GM18499 (cell line): ENCODE results near the gene SH3BGRL.

Experiments
- ATAC-seq: cut with Tn5 transposase; IDR thresholded peaks from one replicate; pipeline ENCODE4 v1.9.1; 2021; ENCODE audit warnings: moderate number of reproducible peaks; ENCODE audit not compliant: insufficient read depth, unreplicated experiment

SH3BGRL gene

GRCh38 chrX:81201671-81202455, at the start of gene SH3BGRL, which contains the start of gene HMGN5:
Gene SH3BGRL (plus strand): TSS chrX:81202102. CDS start chrX:81202201, 99 bp downstream.
Gene HMGN5 (minus strand): TSS chrX:81201913. CDS start chrX:81121549, 80,364 bp downstream.
- ATAC-seq: peak; percentile 81

GRCh38 chrX:81168391-81168790, 33.5 kb upstream of the SH3BGRL start:
- ATAC-seq: no peak

- peak; percentile 70 for ATAC-seq
Observed at GRCh38 chrX:81174286-81174685, 27.6 kb upstream of the SH3BGRL start.

GRCh38 chrX:81195259-81195658, 6.6 kb upstream of the SH3BGRL start:
- ATAC-seq: no peak

GRCh38 chrX:81195712-81196111, 6.2 kb upstream of the SH3BGRL start:
- peak; percentile 91 for ATAC-seq

- ATAC-seq: no peak
Observed at GRCh38 chrX:81201071-81201470, 831 bp upstream of the SH3BGRL start.

GRCh38 chrX:81202456-81202819, 536 bp downstream of the SH3BGRL start:
- no peak for ATAC-seq

GRCh38 chrX:81202943-81203342, 1.0 kb downstream of the SH3BGRL start:
- no peak for ATAC-seq

GRCh38 chrX:81205551-81205950, 3.6 kb downstream of the SH3BGRL start:
- ATAC-seq: no peak

- no peak for ATAC-seq
Observed at GRCh38 chrX:81206476-81206875, 4.6 kb downstream of the SH3BGRL start.

- no peak for ATAC-seq
Observed at GRCh38 chrX:81208916-81209315, 7.0 kb downstream of the SH3BGRL start.

GRCh38 chrX:81215685-81216084, 13.8 kb downstream of the SH3BGRL start:
- ATAC-seq: no peak

- ATAC-seq: no peak
Observed at GRCh38 chrX:81229229-81229628, 27.3 kb downstream of the SH3BGRL start.

- no peak for ATAC-seq
Observed at GRCh38 chrX:81229901-81230300, 28.0 kb downstream of the SH3BGRL start.

- no peak for ATAC-seq
Observed at GRCh38 chrX:81231476-81231875, 29.6 kb downstream of the SH3BGRL start.

GRCh38 chrX:81232218-81232617, 30.3 kb downstream of the SH3BGRL start:
- no peak for ATAC-seq

GRCh38 chrX:81237516-81237915, 35.6 kb downstream of the SH3BGRL start:
- ATAC-seq: no peak

- ATAC-seq: no peak
Observed at GRCh38 chrX:81238166-81238565, 36.3 kb downstream of the SH3BGRL start.

- ATAC-seq: no peak
Observed at GRCh38 chrX:81240701-81241331, 38.9 kb downstream of the SH3BGRL start.

GRCh38 chrX:81241753-81242152, 39.9 kb downstream of the SH3BGRL start:
- no peak for ATAC-seq

- no peak for ATAC-seq
Observed at GRCh38 chrX:81255876-81256275, 54.0 kb downstream of the SH3BGRL start.

- no peak for ATAC-seq
Observed at GRCh38 chrX:81257817-81258216, 55.9 kb downstream of the SH3BGRL start.
